ENCODE results near the gene CBX7. TPM values are rescaled to one million over a fixed set of nuclear protein-coding genes. Genes with fewer than 3 reads are reported as not detected.

The CBX7 gene
- total and polyA plus RNA-seq, 2 of the 4 experiments (the other 2 are of a cell fraction): 0.90 to 3.6 TPM

GRCh38 chr22:39179841-39180335, 27.4 kb upstream of the CBX7 start:
- peak overlapping the region; percentile 46; the same call in 1 of the 2 replicates for H2BK20ac ChIP-seq (ENCODE audit: low read depth, low read length)
- DNase-seq (no peak), ATAC-seq (ENCODE audit: low read depth) (no peak)
- H2BK120ac ChIP-seq (ENCODE audit: low read depth, low read length): peak overlapping the region; percentile 100
- 22% methylated on average over 10 of the region's 21 CpGs; no CpG with 5 or more reads in 1 of the 2 experiments for WGBS, 2 experiments (ENCODE audit: extremely low coverage in 2 of 2, insufficient read length in 1 of 2)
- CTCF ChIA-PET: no interaction called here
- H3K27ac ChIP-seq (ENCODE audit: insufficient read depth, low read length): no peak overlapping the region
- peak overlapping the region; percentile 35 for H2AFZ ChIP-seq (replicated peaks; ENCODE audit: low read length, poor library complexity)
- H3K27me3 ChIP-seq (ENCODE audit: control insufficient read depth, insufficient read depth, low read length): no peaks in the 10 kb centered on the region
- H3K9me1 ChIP-seq (ENCODE audit: insufficient read depth, low read length): peaks cover 26% of the 10 kb centered on the region
- H4K20me1 ChIP-seq (ENCODE audit: insufficient read depth, low read length): no peaks in the 10 kb centered on the region
- TF ChIP-seq SMC3 (IDR thresholded peaks at IDR 0.05; ENCODE audit: low read depth, low read length) (no peak), CEBPB (IDR thresholded peaks at IDR 0.05; ENCODE audit: low read depth, low read length) (no peak), CHD1 (IDR thresholded peaks at IDR 0.05; ENCODE audit: low read depth, low read length) (no peak), RFX5 (IDR thresholded peaks at IDR 0.05; ENCODE audit: low read depth, low read length) (no peak), FOS (IDR thresholded peaks at IDR 0.05; ENCODE audit: low read depth, low read length) (no peak), CTCF (conservative IDR thresholded peaks at IDR 0.05; ENCODE audit: low read depth, low read length) (no peak), RCOR1 (IDR thresholded peaks at IDR 0.05; ENCODE audit: insufficient replicate concordance, low read length) (no peak), NFE2L2 (IDR thresholded peaks at IDR 0.05; ENCODE audit: low read depth, low read length) (no peak), MXI1 (IDR thresholded peaks at IDR 0.05; ENCODE audit: borderline replicate concordance, low read depth, low read length) (no peak), ELK1 (IDR thresholded peaks at IDR 0.05; ENCODE audit: borderline replicate concordance, low read depth, low read length) (no peak), RAD21 (IDR thresholded peaks at IDR 0.05; ENCODE audit: low read length) (no peak)
- BruUV-seq (replicated peaks): no TSS peak
- peak overlapping the region; percentile 73 for H2AK5ac ChIP-seq (ENCODE audit: low read depth, low read length)
- peak overlapping the region in 1 of 2 experiments; percentile 52; a peak in 1 of 4 replicates for H4K8ac ChIP-seq (ENCODE audit: low read depth in 2 of 2, low read length in 2 of 2)
- peak overlapping the region; percentile 46 for H4K91ac ChIP-seq (ENCODE audit: insufficient read depth, low read depth, low read length)
- H3K9ac ChIP-seq (ENCODE audit: low read depth, low read length): no peak overlapping the region
- H3K23ac ChIP-seq (ENCODE audit: low read depth, low read length): no peak overlapping the region
- peak overlapping the region; percentile 64; the same call in 1 of the 2 replicates for H3K4ac ChIP-seq (ENCODE audit: low read depth, low read length)
- H2AK9ac ChIP-seq (replicated peaks; ENCODE audit: low read depth, low read length, poor library complexity): no peak overlapping the region
- no peak overlapping the region for H3K4me3 ChIP-seq (ENCODE audit: insufficient read depth, low read depth, low read length)
- H2BK15ac ChIP-seq (ENCODE audit: low read depth, low read length): peak overlapping the region; percentile 42; the same call in 1 of the 3 replicates
- 0 out of 4 replicates have a peak, but pooled peaks cover 0 to 3% of the 10 kb centered on the region in 2 experiments for H3K79me1 ChIP-seq (ENCODE audit: low read depth in 1 of 2, low read length in 2 of 2)
- intact Hi-C loops (cut with micrococcal nuclease): loop anchor here (10.0 kb wide), 1 partner anchor 315 kb away; no protein-coding TSS in a partner anchor
- no peak overlapping the region for H3K18ac ChIP-seq (ENCODE audit: low read depth, low read length)
- POLR2A ChIA-PET (ENCODE audit: unreplicated experiment): no interaction called here
- H3K4me2 ChIP-seq (ENCODE audit: low read depth, low read length): no peak overlapping the region
- dilution Hi-C loops (cut with HindIII; ENCODE audit: low sequenced_read_pairs, unreplicated experiment): no loop called here
- H3K36me3 ChIP-seq (ENCODE audit: control insufficient read depth, insufficient read depth, low read length): no peaks in the 10 kb centered on the region
- H3K56ac ChIP-seq (ENCODE audit: extremely low read depth, insufficient read depth, low read length): no peak overlapping the region
- H3K4me1 ChIP-seq (ENCODE audit: control insufficient read depth, insufficient read depth, low read length): peaks cover 20% of the 10 kb centered on the region
- in situ Hi-C loops (cut with MboI; ENCODE audit: low sequenced_read_pairs): no loop called here
- no peak overlapping the region for H2BK5ac ChIP-seq (ENCODE audit: low read depth, low read length, poor library complexity, severe bottlenecking)
- no peak overlapping the region for H4K5ac ChIP-seq (ENCODE audit: low read depth, low read length)
- no peak overlapping the region for H3K14ac ChIP-seq (replicated peaks; ENCODE audit: low read depth, low read length)
- 0 out of 2 replicates have a peak, but pooled peaks cover 3% of the 10 kb centered on the region for H3K9me3 ChIP-seq (ENCODE audit: control insufficient read depth, insufficient read depth, low read length)

All from IMR-90 (cell line).